Gastroesophageal sphincter (tissue), 3 donors: Measurements from ENCODE around the gene SUPT3H.

Experiments
- CTCF ChIP-seq, 4 experiments: fragments of 200-600 bp in 2 of 4; fragments of 450-650 bp in 2 of 4; sonication (generic) in 1 of 4; IDR thresholded peaks; one replicate each; pipeline ENCODE4 v1.5.1; 2017 to 2019; ENCODE audit warnings: antibody characterized with exemption in 4 of 4, mild to moderate bottlenecking in 2 of 4, moderate library complexity in 2 of 4
- EP300 ChIP-seq: sonication (generic); formaldehyde crosslinking; IDR thresholded peaks from one replicate; pipeline ENCODE4 v1.6.1; 2017; ENCODE audit warnings: antibody characterized with exemption, mild to moderate bottlenecking
- POLR2A ChIP-seq, 2 donors: fragments of 450-650 bp; IDR thresholded peaks; one replicate each; pipeline ENCODE4 v1.6.1; 2017; ENCODE audit warnings: antibody characterized with exemption in 2 of 2, mild to moderate bottlenecking in 2 of 2, moderate library complexity in 1 of 2
- POLR2AphosphoS5 ChIP-seq: sonication (generic); formaldehyde crosslinking; IDR thresholded peaks from one replicate; pipeline ENCODE4 v1.6.1; 2017; ENCODE audit warnings: antibody characterized with exemption

GRCh38 chr6:44784195-44784594 is 593.5 kb downstream of the SUPT3H start:
- no peak for TF ChIP-seq POLR2A (IDR thresholded peaks at IDR 0.05)
- TF ChIP-seq POLR2AphosphoS5, result no peak
- TF ChIP-seq CTCF (IDR thresholded peaks at IDR 0.05), result no peak
- TF ChIP-seq EP300, result no peak
